Measurements from ENCODE around the gene OXA1L. TPM values are rescaled to one million over a fixed set of nuclear protein-coding genes. Genes with fewer than 3 reads are reported as not detected.
"Not testable (repeated sequence)": the region's sequence is repeated elsewhere in the genome, so short reads cannot be mapped to it uniquely, and the experiment has no call there.

OXA1L gene
- total RNA-seq, 1 donor from 2014 or later, result 121 TPM

DNA sequence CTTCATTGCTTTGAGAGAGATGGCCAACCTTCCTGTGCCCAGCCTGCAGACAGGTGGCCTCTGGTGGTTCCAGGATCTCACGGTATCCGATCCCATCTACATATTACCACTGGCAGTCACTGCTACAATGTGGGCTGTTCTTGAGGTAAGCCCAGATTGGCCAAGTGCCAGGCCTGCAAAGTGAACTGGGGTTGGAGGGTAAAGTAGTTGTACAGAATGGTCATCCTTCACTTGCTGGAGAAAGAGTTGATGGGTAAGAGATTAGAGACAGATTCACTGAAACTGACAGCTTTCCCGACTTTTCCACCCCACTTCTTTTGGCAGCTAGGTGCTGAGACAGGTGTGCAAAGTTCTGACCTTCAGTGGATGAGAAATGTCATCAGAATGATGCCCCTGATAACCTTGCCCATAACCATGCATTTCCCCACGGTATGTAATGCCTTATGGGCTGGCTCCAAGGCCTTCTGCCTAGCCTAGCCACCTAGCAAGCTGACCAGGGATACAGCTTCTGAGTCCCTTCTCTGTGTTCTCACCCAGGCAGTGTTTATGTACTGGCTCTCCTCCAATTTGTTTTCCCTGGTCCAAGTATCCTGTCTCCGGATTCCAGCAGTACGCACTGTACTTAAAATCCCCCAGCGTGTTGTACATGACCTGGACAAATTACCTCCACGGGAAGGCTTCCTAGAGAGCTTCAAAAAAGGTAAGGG is 4.1 kb downstream of the OXA1L start:
- peak overlapping the region; percentile 53 for H3K4me3 Mint-ChIP-seq
- H3K27ac Mint-ChIP-seq (ENCODE audit: unreplicated experiment), result no peak overlapping the region
- DNase-seq (ENCODE audit: low read depth, low spot score), result no peak
- no peaks in the 10 kb centered on the region for H3K9me3 Mint-ChIP-seq
- TF ChIP-seq, protein P1, sequence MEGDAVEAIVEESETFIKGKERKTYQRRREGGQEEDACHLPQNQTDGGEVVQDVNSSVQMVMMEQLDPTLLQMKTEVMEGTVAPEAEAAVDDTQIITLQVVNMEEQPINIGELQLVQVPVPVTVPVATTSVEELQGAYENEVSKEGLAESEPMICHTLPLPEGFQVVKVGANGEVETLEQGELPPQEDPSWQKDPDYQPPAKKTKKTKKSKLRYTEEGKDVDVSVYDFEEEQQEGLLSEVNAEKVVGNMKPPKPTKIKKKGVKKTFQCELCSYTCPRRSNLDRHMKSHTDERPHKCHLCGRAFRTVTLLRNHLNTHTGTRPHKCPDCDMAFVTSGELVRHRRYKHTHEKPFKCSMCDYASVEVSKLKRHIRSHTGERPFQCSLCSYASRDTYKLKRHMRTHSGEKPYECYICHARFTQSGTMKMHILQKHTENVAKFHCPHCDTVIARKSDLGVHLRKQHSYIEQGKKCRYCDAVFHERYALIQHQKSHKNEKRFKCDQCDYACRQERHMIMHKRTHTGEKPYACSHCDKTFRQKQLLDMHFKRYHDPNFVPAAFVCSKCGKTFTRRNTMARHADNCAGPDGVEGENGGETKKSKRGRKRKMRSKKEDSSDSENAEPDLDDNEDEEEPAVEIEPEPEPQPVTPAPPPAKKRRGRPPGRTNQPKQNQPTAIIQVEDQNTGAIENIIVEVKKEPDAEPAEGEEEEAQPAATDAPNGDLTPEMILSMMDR (conservative IDR thresholded peaks at IDR 0.05), result no peak
- H3K27me3 Mint-ChIP-seq (ENCODE audit: low read depth), result no peaks in the 10 kb centered on the region
- H3K36me3 Mint-ChIP-seq (ENCODE audit: low read depth), result peaks cover 26% of the 10 kb centered on the region
- H3K4me1 Mint-ChIP-seq, result peaks cover 28% of the 10 kb centered on the region

DNA sequence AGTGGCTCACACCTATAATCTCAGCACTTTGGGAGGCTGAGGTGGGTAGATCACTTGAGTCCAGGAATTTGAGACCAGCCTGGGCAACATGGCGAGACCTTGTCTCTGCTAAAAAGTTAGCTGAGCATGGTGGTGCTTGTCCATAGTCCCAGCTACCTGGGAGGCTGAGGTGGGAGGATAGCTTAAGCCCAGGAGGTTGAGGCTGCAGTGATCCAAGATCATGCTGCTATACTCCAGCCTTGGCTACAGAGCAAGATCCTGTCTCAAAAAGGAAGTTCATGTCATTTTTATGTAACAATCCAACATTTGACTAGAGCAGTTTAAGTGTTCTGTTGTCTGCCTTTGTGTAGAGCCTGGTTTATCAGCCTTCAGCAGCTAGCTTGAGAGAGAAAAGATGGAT is 6.2 kb downstream of the OXA1L start:
- Mint-ChIP-seq H3K36me3 (ENCODE audit: low read depth) (peaks cover 21% of the 10 kb centered on the region), H3K9me3 (no peaks in the 10 kb centered on the region), H3K4me1 (peaks cover 14% of the 10 kb centered on the region), H3K27ac (ENCODE audit: unreplicated experiment) (no peak overlapping the region), H3K4me3 (no peak overlapping the region), H3K27me3 (ENCODE audit: low read depth) (no peaks in the 10 kb centered on the region)
- DNase-seq (ENCODE audit: low read depth, low spot score), result no peak
- TF ChIP-seq, protein P1 (conservative IDR thresholded peaks at IDR 0.05), result no peak

DNA sequence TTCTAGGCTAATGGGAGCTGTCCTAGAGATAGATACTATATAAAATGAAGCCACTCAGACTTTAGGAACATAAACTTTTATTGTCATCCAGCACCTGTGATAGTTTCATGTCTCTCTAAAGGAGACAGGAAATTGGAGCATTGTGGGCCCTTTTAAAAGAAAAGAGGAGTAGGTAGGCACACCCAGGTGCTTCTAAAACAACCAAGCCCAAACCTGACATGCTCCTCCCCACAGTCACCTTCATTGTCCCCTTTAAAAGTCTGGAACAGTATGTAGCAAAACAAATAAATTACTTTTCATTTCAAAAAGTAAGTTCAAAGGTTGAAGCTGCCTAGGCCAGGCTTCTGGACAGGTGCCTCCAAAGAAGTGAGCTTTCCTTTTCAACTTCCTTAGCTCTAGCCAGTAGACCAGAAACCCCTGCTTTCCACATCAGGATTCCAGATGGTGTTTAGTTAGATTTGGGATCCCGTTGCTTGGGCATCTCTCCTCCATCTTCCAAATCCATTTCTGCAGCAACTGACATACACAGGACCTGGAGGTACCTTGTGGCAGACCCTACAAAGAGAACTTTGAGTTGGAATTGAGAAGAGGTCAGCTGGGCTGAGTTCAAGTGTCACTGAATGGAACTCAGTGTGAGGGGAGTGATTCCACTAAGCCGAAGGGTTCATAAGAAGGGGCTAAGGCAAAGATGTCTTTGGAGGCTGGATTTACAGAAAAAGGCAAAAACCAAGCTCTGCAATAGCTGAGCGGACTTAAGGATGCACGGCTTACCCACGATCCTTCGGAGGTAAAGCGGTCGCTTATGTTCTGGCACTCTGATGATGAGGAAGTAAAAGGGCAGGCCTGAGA is 6.9 kb downstream of the OXA1L start:
- H3K9me3 Mint-ChIP-seq, result no peaks in the 10 kb centered on the region
- no peaks in the 10 kb centered on the region for H3K27me3 Mint-ChIP-seq (ENCODE audit: low read depth)
- peaks cover 21% of the 10 kb centered on the region for H3K36me3 Mint-ChIP-seq (ENCODE audit: low read depth)
- TF ChIP-seq, protein P1 (conservative IDR thresholded peaks at IDR 0.05), result no peak
- H3K27ac Mint-ChIP-seq (ENCODE audit: unreplicated experiment), result no peak overlapping the region
- H3K4me3 Mint-ChIP-seq, result no peak overlapping the region
- peaks cover 8% of the 10 kb centered on the region for H3K4me1 Mint-ChIP-seq
- no peak for DNase-seq (ENCODE audit: low read depth, low spot score)

DNA sequence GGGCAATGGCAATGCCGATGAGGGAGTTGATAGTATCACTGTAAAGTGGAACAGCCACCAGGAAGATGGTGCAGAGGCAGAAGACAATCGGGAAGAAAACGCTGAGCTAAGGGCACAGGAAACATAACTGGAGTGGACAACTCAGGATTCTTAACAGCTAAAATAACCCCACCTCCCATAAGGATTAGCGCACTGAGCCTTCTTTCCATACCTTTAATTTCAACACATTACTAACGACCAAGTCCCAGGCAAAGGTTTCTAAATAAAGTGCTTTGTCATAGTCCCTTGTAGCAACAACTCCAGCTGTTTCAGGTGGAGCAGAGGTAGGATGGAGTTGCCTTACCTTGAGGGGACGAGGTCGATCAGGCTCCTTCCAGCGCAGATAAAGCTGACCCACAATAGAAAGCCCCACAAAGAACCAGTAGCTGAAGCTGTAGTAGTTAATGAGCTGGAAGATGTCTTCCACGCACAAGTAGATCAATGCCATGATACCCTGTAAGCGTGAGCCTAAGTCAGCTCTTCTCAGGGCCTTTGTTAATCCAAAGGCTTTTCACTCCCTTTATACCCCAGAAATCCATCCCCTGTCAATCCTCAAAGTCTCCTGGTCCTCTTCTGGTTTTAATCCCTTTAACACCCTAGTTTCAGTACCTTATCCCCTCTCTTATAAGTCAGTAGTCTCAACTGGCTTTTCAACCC is 7.7 kb downstream of the OXA1L start:
- TF ChIP-seq, protein P1 (conservative IDR thresholded peaks at IDR 0.05), result no peak
- no peak for DNase-seq (ENCODE audit: low read depth, low spot score)
- Mint-ChIP-seq H3K27ac (ENCODE audit: unreplicated experiment) (no peak overlapping the region), H3K4me1 (peaks cover 5% of the 10 kb centered on the region), H3K4me3 (no peak overlapping the region), H3K27me3 (ENCODE audit: low read depth) (no peaks in the 10 kb centered on the region), H3K9me3 (no peaks in the 10 kb centered on the region), H3K36me3 (ENCODE audit: low read depth) (peaks cover 21% of the 10 kb centered on the region)

DNA sequence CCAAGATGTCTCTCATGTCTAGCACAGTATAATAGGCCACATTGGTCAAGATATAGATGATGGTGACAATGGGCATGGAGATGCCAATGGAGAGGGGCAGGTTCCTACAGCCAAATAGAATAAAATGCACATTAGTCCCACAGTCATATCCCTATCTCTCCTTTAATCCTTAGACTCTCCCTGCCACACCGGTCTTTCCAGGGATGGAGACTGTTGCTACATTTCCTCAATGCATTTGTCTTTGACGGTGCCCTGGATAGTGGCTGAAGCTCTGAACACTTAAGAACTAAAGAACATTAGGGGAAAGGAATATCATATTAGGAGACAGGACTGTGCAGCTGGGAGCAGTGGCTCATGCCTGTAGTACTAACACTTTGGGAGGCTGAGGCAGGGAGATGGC is 9.7 kb downstream of the OXA1L start:
- Mint-ChIP-seq H3K27ac (ENCODE audit: unreplicated experiment) (no peak overlapping the region), H3K9me3 (no peaks in the 10 kb centered on the region), H3K4me1 (peaks cover 3% of the 10 kb centered on the region), H3K36me3 (ENCODE audit: low read depth) (peaks cover 10% of the 10 kb centered on the region), H3K4me3 (no peak overlapping the region), H3K27me3 (ENCODE audit: low read depth) (no peaks in the 10 kb centered on the region)
- no peak for DNase-seq (ENCODE audit: low read depth, low spot score)
- TF ChIP-seq, protein P1 (conservative IDR thresholded peaks at IDR 0.05), result no peak

DNA sequence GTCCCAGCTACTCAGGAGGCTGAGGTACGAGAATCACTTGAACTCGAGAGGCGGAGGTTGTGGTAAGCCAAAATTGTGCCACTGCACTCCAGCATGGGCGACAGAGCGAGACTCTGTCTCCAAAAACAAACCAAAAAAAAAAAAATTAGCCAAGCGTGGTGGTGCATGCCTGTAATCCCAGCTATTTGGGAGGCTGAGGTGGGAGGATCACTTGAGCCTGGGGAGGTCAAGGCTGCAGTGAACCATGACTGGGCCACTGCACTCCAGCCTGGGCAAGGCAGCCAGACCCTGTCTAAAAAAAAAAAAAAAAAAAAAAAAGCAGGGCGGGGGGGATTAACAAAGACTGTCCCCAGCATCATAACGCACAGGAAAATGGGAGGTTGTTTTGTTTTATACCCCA is 10.4 kb downstream of the OXA1L start:
- not testable (repeated sequence) for H3K27ac Mint-ChIP-seq (ENCODE audit: unreplicated experiment); H3K36me3 Mint-ChIP-seq (ENCODE audit: low read depth); H3K4me3 Mint-ChIP-seq; H3K27me3 Mint-ChIP-seq (ENCODE audit: low read depth); H3K9me3 Mint-ChIP-seq; DNase-seq (ENCODE audit: low read depth, low spot score); H3K4me1 Mint-ChIP-seq
